Caco-2 (cell line): ENCODE results near the gene ZMYND8. TPM values are rescaled to one million over a fixed set of nuclear protein-coding genes. Genes with fewer than 3 reads are reported as not detected.

Experiments
- BruUV-seq: library from RNA; stranded (reverse); fragments of 400-500 nt; replicated peaks from 2 replicates; lab custom pipeline; 2021; lab: Mats Ljungman, UMichigan
- CTCF ChIA-PET: fragments of 300-600 bp; sonication (Branson Sonifier 250); formaldehyde crosslinking; loops from one replicate; lab custom pipeline; 2022; ENCODE audit warnings: antibody characterized with exemption; lab: Charles Lee
- POLR2A ChIA-PET: fragments of 300-600 bp; sonication (Branson Sonifier 250); formaldehyde crosslinking; loops from one replicate; lab custom pipeline; 2022; ENCODE audit warnings: antibody characterized with exemption; lab: Charles Lee
- DNase-seq, 2 experiments: peaks; one replicate each; pipeline versions ENCODE4 v3.0.0 to v3.0.0-alpha.2; 2020 to 2022
- H3K27me3 ChIP-seq: replicated peaks from 2 replicates; pipeline ENCODE4 v1.6.0; 2011; ENCODE audit warnings: low read length; ENCODE audit not compliant: control insufficient read depth, insufficient read depth
- H3K36me3 ChIP-seq: 2 replicates; pipeline ENCODE4 v1.5.1; 2011; ENCODE audit warnings: low read length; ENCODE audit not compliant: control insufficient read depth, insufficient read depth
- H3K4me1 ChIP-seq: fragments of 250-450 bp; sonication (Bioruptor Pico); 2 replicates; pipeline ENCODE4 v1.5.1; 2020; ENCODE audit warnings: mild to moderate bottlenecking
- H3K4me3 ChIP-seq: 2 replicates; pipeline ENCODE4 v1.5.1; 2011; ENCODE audit warnings: low read depth, mild to moderate bottlenecking, control low read depth, low read length
- H3K9me3 ChIP-seq: fragments of 250-450 bp; sonication (Bioruptor Pico); 2 replicates; pipeline ENCODE4 v1.5.1; 2020; ENCODE audit warnings: mild to moderate bottlenecking, moderate library complexity
- H3K27ac Mint-ChIP-seq: one replicate; pipeline ENCODE4 v1.8.0; 2022; ENCODE audit warnings: mixed read lengths; ENCODE audit not compliant: unreplicated experiment
- H3K27me3 Mint-ChIP-seq: one replicate; pipeline ENCODE4 v1.8.0; 2022; ENCODE audit warnings: mixed read lengths; ENCODE audit not compliant: insufficient read depth, unreplicated experiment
- H3K36me3 Mint-ChIP-seq: one replicate; pipeline ENCODE4 v1.8.0; 2022; ENCODE audit warnings: mild to moderate bottlenecking, mixed read lengths; ENCODE audit not compliant: insufficient read depth, unreplicated experiment
- H3K4me1 Mint-ChIP-seq: one replicate; pipeline ENCODE4 v1.8.0; 2022; ENCODE audit warnings: low read depth, mixed read lengths; ENCODE audit not compliant: unreplicated experiment
- H3K4me3 Mint-ChIP-seq: one replicate; pipeline ENCODE4 v1.8.0; 2022; ENCODE audit warnings: mild to moderate bottlenecking, moderate library complexity, mixed read lengths; ENCODE audit not compliant: unreplicated experiment
- H3K9me3 Mint-ChIP-seq: one replicate; pipeline ENCODE4 v1.8.0; 2022; ENCODE audit warnings: mixed read lengths; ENCODE audit not compliant: unreplicated experiment
- CTCF ChIP-seq, 2 experiments: fragments of 200-600 bp in 1 of 2; IDR thresholded peaks; 1 replicate in 1 of 2; 2 replicates in 1 of 2; pipeline versions ENCODE4 v1.5.1 to v1.8.0; 2011 to 2022; ENCODE audit warnings: antibody characterized with exemption in 1 of 2, control low read depth in 1 of 2, inconsistent platforms in 1 of 2, low read depth in 1 of 2, low read length in 1 of 2, mild to moderate bottlenecking in 1 of 2, moderate library complexity in 1 of 2; ENCODE audit not compliant: insufficient read depth in 1 of 2, severe bottlenecking in 1 of 2, unreplicated experiment in 1 of 2
- intact Hi-C: fragments of 100-400 bp; cut with micrococcal nuclease; formaldehyde crosslinking; loops from one replicate; pipeline ENCODE4 v1.10.0; 2022; ENCODE audit not compliant: unreplicated experiment
- total RNA-seq: library from RNA; stranded (reverse); gene quantifications from 2 replicates; pipeline ENCODE4 v1.2.3, GENCODE V29; 2022

ZMYND8 gene
- total RNA-seq, 1 experiment from 2014 or later, result 194 TPM

DNA sequence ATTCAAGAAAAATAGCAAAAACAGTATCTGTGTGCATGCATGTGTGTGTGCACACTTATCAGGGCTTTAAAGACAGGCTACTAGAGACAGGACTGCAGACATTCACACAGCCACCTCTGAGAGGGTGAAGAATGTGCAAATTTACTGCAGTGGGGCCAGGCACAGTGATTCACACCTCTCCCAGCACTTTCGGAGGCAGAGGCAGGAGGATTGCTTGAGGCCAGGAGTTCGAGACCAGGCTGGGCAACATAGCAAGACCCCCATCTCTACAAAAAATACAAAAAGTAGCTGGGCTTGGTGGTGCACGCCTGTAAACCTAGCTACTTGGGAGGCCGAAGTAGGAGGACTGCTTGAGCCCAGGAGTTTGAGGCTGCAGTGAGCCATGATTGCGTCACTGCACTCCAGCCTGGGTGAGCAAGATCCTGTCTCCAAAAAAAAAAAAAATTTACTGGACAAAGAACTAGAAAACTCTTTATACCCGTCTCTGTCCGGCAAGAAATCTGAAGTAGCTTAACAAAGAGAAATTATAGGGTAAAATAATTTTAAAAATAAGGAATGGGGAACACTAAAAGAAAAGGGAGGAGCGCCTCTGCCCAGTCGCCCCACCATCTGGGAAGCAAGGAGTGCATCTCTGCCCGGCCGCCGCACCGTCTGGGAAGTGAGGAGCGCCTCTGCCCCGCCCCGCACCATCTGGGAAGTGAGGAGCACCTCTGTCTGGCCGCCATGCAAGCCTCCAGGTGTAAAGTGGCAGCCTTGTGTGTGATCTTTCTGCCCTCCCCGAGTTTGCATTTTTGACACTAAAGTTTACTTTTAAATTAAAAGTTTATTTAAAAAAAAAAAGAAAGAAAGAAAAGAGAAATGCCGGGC is 105.1 kb downstream of the ZMYND8 start:
- no peaks in the 10 kb centered on the region for H3K27me3 Mint-ChIP-seq
- no peak overlapping the region for H3K27ac Mint-ChIP-seq
- ChIA-PET POLR2A (no interaction called here), CTCF (no interaction called here)
- no peak for TF ChIP-seq CTCF (IDR thresholded peaks at IDR 0.05; ENCODE audit: insufficient read depth in 1 of 2, low read depth in 1 of 2, low read length in 1 of 2, severe bottlenecking in 1 of 2, unreplicated experiment in 1 of 2)
- H3K4me1 Mint-ChIP-seq, result no peaks in the 10 kb centered on the region
- no peak for DNase-seq
- Histone ChIP-seq H3K4me1 (no peaks in the 10 kb centered on the region), H3K27me3 (no peaks in the 10 kb centered on the region), H3K36me3 (peaks cover 32% of the 10 kb centered on the region), H3K9me3 (no peaks in the 10 kb centered on the region), H3K4me3 (no peak overlapping the region)
- intact Hi-C loops, result no loop called here
- no TSS peak for BruUV-seq
- H3K4me3 Mint-ChIP-seq, result no peak overlapping the region
- H3K36me3 Mint-ChIP-seq, result peaks cover 95% of the 10 kb centered on the region
- no peaks in the 10 kb centered on the region for H3K9me3 Mint-ChIP-seq

DNA sequence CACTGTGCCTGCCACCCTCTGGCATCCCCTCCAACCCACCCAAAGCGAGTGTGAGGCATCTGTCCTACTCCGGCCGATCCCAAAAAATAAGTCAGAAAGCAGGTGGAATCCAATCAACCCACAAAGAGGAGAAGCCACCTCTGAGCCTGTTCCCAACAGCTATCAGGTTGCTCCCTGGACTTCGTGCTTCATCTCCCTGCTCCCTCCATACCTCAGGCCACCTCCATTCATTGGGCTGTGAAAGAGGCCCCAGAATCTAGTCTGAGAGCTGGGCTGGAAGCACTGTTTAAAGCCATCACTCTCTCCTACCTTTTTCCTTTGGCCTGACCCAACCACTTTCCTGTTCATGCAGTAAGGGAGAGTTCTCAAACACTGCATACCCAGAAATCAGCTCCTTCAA is 106.1 kb downstream of the ZMYND8 start:
- Mint-ChIP-seq H3K9me3 (no peaks in the 10 kb centered on the region), H3K27ac (peak overlapping the region; percentile 31), H3K36me3 (peaks cover 97% of the 10 kb centered on the region), H3K4me3 (no peak overlapping the region), H3K4me1 (no peaks in the 10 kb centered on the region), H3K27me3 (no peaks in the 10 kb centered on the region)
- intact Hi-C loops, result no loop called here
- H3K4me3 ChIP-seq, result no peak overlapping the region
- no TSS peak for BruUV-seq
- no peaks in the 10 kb centered on the region for H3K4me1 ChIP-seq
- POLR2A ChIA-PET, result no interaction called here
- no peaks in the 10 kb centered on the region for H3K27me3 ChIP-seq
- H3K9me3 ChIP-seq, result no peaks in the 10 kb centered on the region
- CTCF ChIA-PET, result no interaction called here
- TF ChIP-seq CTCF (IDR thresholded peaks at IDR 0.05; ENCODE audit: insufficient read depth in 1 of 2, low read depth in 1 of 2, low read length in 1 of 2, severe bottlenecking in 1 of 2, unreplicated experiment in 1 of 2), result no peak
- no peak for DNase-seq
- peaks cover 35% of the 10 kb centered on the region for H3K36me3 ChIP-seq

DNA sequence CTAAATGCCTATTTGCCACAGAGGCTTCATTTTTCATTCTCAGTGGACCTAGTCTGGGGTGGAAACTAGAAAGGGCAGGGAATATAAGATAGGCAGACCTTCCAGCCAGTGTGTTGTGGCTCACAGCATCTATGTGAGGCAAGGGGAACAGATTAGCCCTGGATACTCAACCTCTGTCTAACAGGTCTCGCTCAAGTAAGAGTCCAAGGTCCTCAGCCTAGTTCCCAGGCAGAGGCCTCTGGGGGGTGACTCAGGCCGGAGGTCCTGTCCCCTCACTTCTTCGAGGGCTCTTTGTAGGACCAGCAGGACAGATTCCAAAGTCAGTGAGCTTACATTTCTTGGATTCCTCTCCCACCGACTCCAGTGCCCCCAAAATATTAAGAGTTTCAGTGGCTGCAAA is 106.6 kb downstream of the ZMYND8 start:
- POLR2A ChIA-PET, result interaction anchor here (0.6 kb wide), 1 partner anchor 488 kb away, joined by 3 read pairs; no protein-coding TSS in a partner anchor
- Mint-ChIP-seq H3K27me3 (no peaks in the 10 kb centered on the region), H3K4me1 (no peaks in the 10 kb centered on the region), H3K27ac (peak overlapping the region; percentile 31), H3K36me3 (peaks cover 100% of the 10 kb centered on the region), H3K4me3 (no peak overlapping the region), H3K9me3 (no peaks in the 10 kb centered on the region)
- Histone ChIP-seq H3K9me3 (no peaks in the 10 kb centered on the region), H3K27me3 (no peaks in the 10 kb centered on the region), H3K4me1 (no peaks in the 10 kb centered on the region), H3K36me3 (peaks cover 35% of the 10 kb centered on the region), H3K4me3 (no peak overlapping the region)
- intact Hi-C loops, result no loop called here
- no peak for DNase-seq
- TF ChIP-seq CTCF (IDR thresholded peaks at IDR 0.05; ENCODE audit: insufficient read depth in 1 of 2, low read depth in 1 of 2, low read length in 1 of 2, severe bottlenecking in 1 of 2, unreplicated experiment in 1 of 2), result no peak
- BruUV-seq, result no TSS peak
- CTCF ChIA-PET, result interaction anchor here (0.5 kb wide), 1 partner anchor 24 kb away, joined by 3 read pairs; no protein-coding TSS in a partner anchor
